Natural killer cell (primary cell): Measurements from ENCODE around the gene SHC4. TPM values are rescaled to one million over a fixed set of nuclear protein-coding genes. Genes with fewer than 3 reads are reported as not detected.

Source experiments
- ATAC-seq, 3 donors: fragments of 150-1000 bp in 2 of 3; fragments of 200-7000 bp in 1 of 3; cut with Tn5 transposase; 1 replicate in 1 of 3; 2 replicates in 2 of 3; pipeline ENCODE4 v1.10.0; 2021; ENCODE audit warnings: mild to moderate bottlenecking in 2 of 3, moderate library complexity in 2 of 3
- DNase-seq, 2 donors: peaks; one replicate each; pipeline versions ENCODE4 v3.0.0 to v3.0.0-alpha.2; 2013 to 2021; ENCODE audit warnings: mixed read lengths in 1 of 2
- H3K27ac ChIP-seq: one replicate; pipeline ENCODE4 v1.5.1; 2013; ENCODE audit warnings: mild to moderate bottlenecking, low read length
- H3K27me3 ChIP-seq: one replicate; pipeline ENCODE4 v1.6.1; 2013; ENCODE audit warnings: low read length; ENCODE audit not compliant: control insufficient read depth, insufficient read depth
- H3K36me3 ChIP-seq: one replicate; pipeline ENCODE4 v1.6.1; 2013; ENCODE audit warnings: low read length; ENCODE audit not compliant: control insufficient read depth, insufficient read depth
- H3K4me1 ChIP-seq: one replicate; pipeline ENCODE4 v1.6.1; 2013; ENCODE audit warnings: low read length; ENCODE audit not compliant: control insufficient read depth, insufficient read depth
- H3K4me3 ChIP-seq: one replicate; pipeline ENCODE4 v1.5.1; 2013; ENCODE audit warnings: low read length
- H3K9me3 ChIP-seq: one replicate; pipeline ENCODE4 v1.6.1; 2013; ENCODE audit warnings: low read length; ENCODE audit not compliant: control insufficient read depth, insufficient read depth
- H3K27ac Mint-ChIP-seq, 2 donors: one replicate each; pipeline ENCODE4 v1.8.0; 2022; ENCODE audit warnings: mild to moderate bottlenecking in 2 of 2, mixed read lengths in 2 of 2, moderate library complexity in 1 of 2
- H3K27me3 Mint-ChIP-seq, 2 donors: one replicate each; pipeline ENCODE4 v1.8.0; 2022; ENCODE audit warnings: low read depth in 2 of 2, mixed read lengths in 2 of 2
- H3K36me3 Mint-ChIP-seq: one replicate; pipeline ENCODE4 v1.8.0; 2022; ENCODE audit warnings: mixed read lengths
- H3K4me1 Mint-ChIP-seq, 2 donors: one replicate each; pipeline ENCODE4 v1.8.0; 2022; ENCODE audit warnings: mixed read lengths in 2 of 2
- H3K4me3 Mint-ChIP-seq: one replicate; pipeline ENCODE4 v1.8.0; 2022; ENCODE audit warnings: mild to moderate bottlenecking, moderate library complexity, mixed read lengths
- H3K9me3 Mint-ChIP-seq, 2 donors: one replicate each; pipeline ENCODE4 v1.8.0; 2022; ENCODE audit warnings: mixed read lengths in 2 of 2
- WGBS: methylation state at CpG from one replicate; pipeline ENCODE4 v1.1.7; 2013; ENCODE audit warnings: missing lambda C conversion rate; ENCODE audit not compliant: insufficient coverage; 5-methylcytosine and 5-hydroxymethylcytosine counted together
- intact Hi-C: fragments of 100-400 bp; cut with micrococcal nuclease; formaldehyde crosslinking; loops from one replicate; pipeline ENCODE4 v1.14.2; 2022
- total RNA-seq, 4 donors: library from RNA; stranded (reverse); fragments of 120-200 nt in 1 of 4; gene quantifications; one replicate each; pipeline versions ENCODE4 v1.2.3 to v1.2.4, GENCODE V29; 2013 to 2022
- TF ChIP-seq, protein P1 (sequence below): fragments of 200-600 bp; IDR thresholded peaks from one replicate; pipeline ENCODE4 v1.8.0; 2022; ENCODE audit warnings: antibody characterized with exemption

SHC4 gene
- total RNA-seq, 3 donors from 2014 or later (not counting 1 experiment from before 2014, with no cell fraction given): 0.19 to 0.43 (median 0.20) TPM

DNA sequence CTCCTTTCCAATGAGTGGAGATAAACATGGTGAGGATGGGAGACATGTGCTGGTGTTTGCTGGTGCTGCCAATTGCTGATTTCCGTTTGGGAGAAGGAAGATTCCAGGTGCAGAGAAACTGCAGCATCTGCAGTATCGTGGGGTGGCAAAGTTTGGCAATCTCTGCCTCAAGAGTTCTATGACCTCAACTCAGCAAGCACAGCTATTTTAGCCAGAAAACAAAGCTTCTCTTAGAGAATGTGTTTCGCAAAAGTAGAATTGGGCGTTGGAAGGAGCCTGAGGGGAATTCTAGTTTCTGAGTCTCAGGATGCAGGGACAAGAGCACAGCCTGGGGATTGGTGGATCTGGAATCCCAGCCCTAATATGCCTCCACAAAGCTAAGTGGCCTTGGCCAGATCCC is 18.2 kb upstream of the SHC4 start:
- Mint-ChIP-seq H3K9me3 (no peaks in the 10 kb centered on the region), H3K4me3 (no peak overlapping the region), H3K4me1 (no peaks in the 10 kb centered on the region), H3K27ac (no peak overlapping the region), H3K27me3 (peaks cover 14 to 25% of the 10 kb centered on the region in 2 donors), H3K36me3 (no peaks in the 10 kb centered on the region)
- H3K4me1 ChIP-seq: no peaks in the 10 kb centered on the region
- no peak overlapping the region for H3K27ac ChIP-seq
- ATAC-seq (no peak), DNase-seq (no peak)
- TF ChIP-seq, protein P1, sequence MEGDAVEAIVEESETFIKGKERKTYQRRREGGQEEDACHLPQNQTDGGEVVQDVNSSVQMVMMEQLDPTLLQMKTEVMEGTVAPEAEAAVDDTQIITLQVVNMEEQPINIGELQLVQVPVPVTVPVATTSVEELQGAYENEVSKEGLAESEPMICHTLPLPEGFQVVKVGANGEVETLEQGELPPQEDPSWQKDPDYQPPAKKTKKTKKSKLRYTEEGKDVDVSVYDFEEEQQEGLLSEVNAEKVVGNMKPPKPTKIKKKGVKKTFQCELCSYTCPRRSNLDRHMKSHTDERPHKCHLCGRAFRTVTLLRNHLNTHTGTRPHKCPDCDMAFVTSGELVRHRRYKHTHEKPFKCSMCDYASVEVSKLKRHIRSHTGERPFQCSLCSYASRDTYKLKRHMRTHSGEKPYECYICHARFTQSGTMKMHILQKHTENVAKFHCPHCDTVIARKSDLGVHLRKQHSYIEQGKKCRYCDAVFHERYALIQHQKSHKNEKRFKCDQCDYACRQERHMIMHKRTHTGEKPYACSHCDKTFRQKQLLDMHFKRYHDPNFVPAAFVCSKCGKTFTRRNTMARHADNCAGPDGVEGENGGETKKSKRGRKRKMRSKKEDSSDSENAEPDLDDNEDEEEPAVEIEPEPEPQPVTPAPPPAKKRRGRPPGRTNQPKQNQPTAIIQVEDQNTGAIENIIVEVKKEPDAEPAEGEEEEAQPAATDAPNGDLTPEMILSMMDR: no peak
- H3K4me3 ChIP-seq: no peak overlapping the region
- H3K27me3 ChIP-seq: peaks cover 4% of the 10 kb centered on the region
- intact Hi-C loops: no loop called here
- WGBS: 84% methylated on average over 4 of the region's 4 CpGs
- no peaks in the 10 kb centered on the region for H3K9me3 ChIP-seq
- no peaks in the 10 kb centered on the region for H3K36me3 ChIP-seq

DNA sequence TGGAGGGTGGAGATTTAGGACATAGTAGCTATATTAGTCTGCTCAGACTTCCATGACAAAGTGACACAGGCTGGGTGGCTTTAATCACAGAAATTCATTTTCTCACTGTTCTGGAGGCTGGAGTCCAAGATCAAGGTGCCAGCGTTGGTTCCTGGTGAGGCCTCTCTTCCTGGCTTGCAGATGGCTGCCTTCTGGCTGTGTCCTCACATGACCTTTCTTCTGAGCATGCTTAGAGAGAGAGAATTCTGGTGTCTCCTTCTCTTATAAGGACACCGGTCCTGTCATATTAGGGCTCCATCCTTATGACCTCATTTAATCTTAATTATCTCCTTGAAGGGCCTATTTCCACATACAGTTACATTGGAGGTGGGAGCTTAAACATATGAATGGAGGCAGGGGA is 14.9 kb upstream of the SHC4 start:
- 83% methylated on average over 2 of the region's 2 CpGs for WGBS
- no peak for DNase-seq
- Histone ChIP-seq H3K36me3 (no peaks in the 10 kb centered on the region), H3K9me3 (no peaks in the 10 kb centered on the region), H3K27me3 (peaks cover 10% of the 10 kb centered on the region), H3K4me3 (no peak overlapping the region), H3K27ac (no peak overlapping the region), H3K4me1 (peaks cover 6% of the 10 kb centered on the region)
- no peak overlapping the region for H3K27ac Mint-ChIP-seq
- intact Hi-C loops: no loop called here
- no peak overlapping the region for H3K4me3 Mint-ChIP-seq
- no peaks in the 10 kb centered on the region for H3K9me3 Mint-ChIP-seq
- TF ChIP-seq, protein P1: no peak
- peaks cover 17 to 25% of the 10 kb centered on the region in 2 donors for H3K27me3 Mint-ChIP-seq
- H3K4me1 Mint-ChIP-seq: peaks cover 6 to 8% of the 10 kb centered on the region in 2 donors
- ATAC-seq: no peak
- H3K36me3 Mint-ChIP-seq: no peaks in the 10 kb centered on the region

DNA sequence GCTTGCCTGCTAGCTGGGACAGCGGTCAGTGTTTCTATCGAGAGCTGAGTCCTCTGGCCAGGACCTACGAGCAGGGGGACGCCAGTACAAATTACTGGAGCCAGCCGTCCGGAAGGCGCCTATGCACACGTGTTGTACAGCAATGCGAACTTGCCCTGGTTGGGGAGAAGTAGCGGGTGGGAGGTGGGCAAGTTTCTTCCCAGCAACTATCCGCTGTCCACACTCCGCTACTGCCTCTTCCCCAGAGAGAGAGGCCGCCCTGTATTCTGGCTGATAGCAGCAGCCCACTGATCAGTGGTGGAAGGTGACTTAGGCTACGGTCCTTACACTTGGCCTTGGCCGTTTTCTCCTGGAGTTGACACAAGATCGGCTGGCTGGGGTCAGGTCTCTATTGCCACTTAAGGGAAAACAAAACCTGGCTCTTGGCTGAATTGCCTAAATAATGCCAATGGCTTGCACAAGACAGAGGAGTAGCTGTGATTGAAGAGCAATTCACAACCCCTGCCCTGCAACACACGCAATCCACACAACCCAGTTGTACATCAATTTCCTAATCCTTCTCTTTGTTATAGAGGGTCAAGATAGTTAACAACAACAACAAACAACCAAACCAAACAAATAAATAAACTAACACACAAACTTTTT is 12.8 kb upstream of the SHC4 start:
- no peak overlapping the region for H3K27ac Mint-ChIP-seq
- WGBS: 97% methylated on average over 17 of the region's 17 CpGs
- TF ChIP-seq, protein P1: no peak
- no peaks in the 10 kb centered on the region for H3K36me3 ChIP-seq
- H3K4me1 Mint-ChIP-seq: peaks cover 6 to 8% of the 10 kb centered on the region in 2 donors
- H3K27me3 ChIP-seq: peaks cover 7% of the 10 kb centered on the region
- intact Hi-C loops: no loop called here
- H3K27me3 Mint-ChIP-seq: peaks cover 12 to 28% of the 10 kb centered on the region in 2 donors
- H3K4me3 Mint-ChIP-seq: peak overlapping the region; percentile 76
- H3K9me3 Mint-ChIP-seq: no peaks in the 10 kb centered on the region
- H3K9me3 ChIP-seq: no peaks in the 10 kb centered on the region
- DNase-seq (no peak), ATAC-seq (no peak)
- H3K36me3 Mint-ChIP-seq: no peaks in the 10 kb centered on the region
- no peak overlapping the region for H3K4me3 ChIP-seq
- H3K27ac ChIP-seq: no peak overlapping the region
- H3K4me1 ChIP-seq: peaks cover 6% of the 10 kb centered on the region
